ENCODE results near the gene SIRT7. TPM values are rescaled to one million over a fixed set of nuclear protein-coding genes. Genes with fewer than 3 reads are reported as not detected.

The SIRT7 gene
- polyA plus RNA-seq, 1 of the 3 experiments (the other 2 are of a cell fraction), result 32.6 TPM

DNA sequence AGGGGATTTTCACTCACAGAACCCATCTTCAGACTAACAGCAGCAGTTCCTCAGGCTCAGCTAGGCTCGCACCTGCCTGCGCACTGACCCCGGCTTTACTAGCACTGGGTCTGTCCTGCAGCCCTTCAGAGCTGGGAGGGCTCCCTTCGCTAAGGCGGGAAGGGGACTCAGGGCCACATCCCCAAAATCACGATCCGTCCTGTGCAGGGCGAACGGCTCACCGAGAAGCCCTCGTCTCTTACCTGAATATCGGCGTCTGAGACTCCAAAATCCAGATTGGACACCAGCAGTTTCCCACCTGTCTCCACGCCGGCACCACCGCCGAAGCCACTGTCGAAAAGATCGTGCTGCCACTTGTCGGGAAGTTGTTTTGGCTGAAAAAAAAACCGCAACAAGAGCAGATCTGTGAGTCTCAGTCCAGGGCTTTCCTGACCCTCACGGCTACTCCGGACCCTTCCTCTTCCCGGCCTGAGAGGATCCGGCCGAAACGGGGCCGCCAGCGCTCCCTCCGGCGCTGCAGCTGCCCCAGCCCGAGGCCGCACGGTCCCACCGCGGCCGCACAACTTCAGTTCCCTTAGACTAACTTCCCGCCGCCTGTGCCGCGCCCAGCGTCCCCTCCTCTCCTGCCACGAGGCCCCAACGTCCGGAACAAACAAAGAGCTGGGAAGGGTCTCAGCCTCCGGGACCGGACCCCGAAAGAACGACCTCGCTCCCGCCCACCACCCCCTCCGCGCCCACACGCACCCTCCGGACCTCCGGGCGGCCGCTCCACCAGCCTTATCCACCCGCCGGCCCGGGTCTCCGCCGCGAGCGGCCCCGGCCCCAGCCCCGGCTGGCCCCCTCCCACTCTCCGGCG, 27.3 kb downstream of the SIRT7 start:
- Histone ChIP-seq H3K4me2 (peak overlapping the region; percentile 94), H3K27ac (ENCODE audit: low read depth in 2 of 2, low read length in 1 of 2) (peak overlapping the region; percentile 51 to 67), H3K9ac (peak overlapping the region; percentile 93), H3K4me3 (ENCODE audit: low read depth in 2 of 2, low read length in 1 of 2) (peak overlapping the region; percentile 72 to 98), H3K9me2 (no peaks in the 10 kb centered on the region), H3K4me1 (ENCODE audit: control insufficient read depth in 1 of 2, insufficient read depth in 2 of 2, low read depth in 1 of 2, low read length in 1 of 2) (peaks cover 12 to 19% of the 10 kb centered on the region in 2 experiments), H3K9me3 (no peaks in the 10 kb centered on the region), H2AFZ (ENCODE audit: low read depth) (no peak overlapping the region), H3F3A (replicated peaks; ENCODE audit: insufficient read depth) (peaks cover 22% of the 10 kb centered on the region), H3K27me3 (ENCODE audit: insufficient read depth) (no peaks in the 10 kb centered on the region), H3K36me3 (replicated peaks in 1 of 2; ENCODE audit: control insufficient read depth in 1 of 2, insufficient read depth in 2 of 2, low read length in 1 of 2) (peaks cover 46 to 48% of the 10 kb centered on the region in 2 experiments), H4K20me1 (ENCODE audit: insufficient read depth) (peaks cover 14% of the 10 kb centered on the region; the same call in 1 of the 2 replicates), H3K79me2 (ENCODE audit: insufficient read depth) (peaks cover 91% of the 10 kb centered on the region)
- peak; percentile 76 for DNase-seq
- WGBS (ENCODE audit: low lambda C conversion rate), result 4% methylated on average over 62 of the region's 69 CpGs
- TF ChIP-seq MEF2A (IDR thresholded peaks at IDR 0.05; ENCODE audit: borderline replicate concordance, low read depth), result no peak
- TF ChIP-seq, protein P1, sequence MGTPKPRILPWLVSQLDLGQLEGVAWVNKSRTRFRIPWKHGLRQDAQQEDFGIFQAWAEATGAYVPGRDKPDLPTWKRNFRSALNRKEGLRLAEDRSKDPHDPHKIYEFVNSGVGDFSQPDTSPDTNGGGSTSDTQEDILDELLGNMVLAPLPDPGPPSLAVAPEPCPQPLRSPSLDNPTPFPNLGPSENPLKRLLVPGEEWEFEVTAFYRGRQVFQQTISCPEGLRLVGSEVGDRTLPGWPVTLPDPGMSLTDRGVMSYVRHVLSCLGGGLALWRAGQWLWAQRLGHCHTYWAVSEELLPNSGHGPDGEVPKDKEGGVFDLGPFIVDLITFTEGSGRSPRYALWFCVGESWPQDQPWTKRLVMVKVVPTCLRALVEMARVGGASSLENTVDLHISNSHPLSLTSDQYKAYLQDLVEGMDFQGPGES (IDR thresholded peaks at IDR 0.05; ENCODE audit: low read depth, low read length), result no peak
- TF ChIP-seq, protein P2, sequence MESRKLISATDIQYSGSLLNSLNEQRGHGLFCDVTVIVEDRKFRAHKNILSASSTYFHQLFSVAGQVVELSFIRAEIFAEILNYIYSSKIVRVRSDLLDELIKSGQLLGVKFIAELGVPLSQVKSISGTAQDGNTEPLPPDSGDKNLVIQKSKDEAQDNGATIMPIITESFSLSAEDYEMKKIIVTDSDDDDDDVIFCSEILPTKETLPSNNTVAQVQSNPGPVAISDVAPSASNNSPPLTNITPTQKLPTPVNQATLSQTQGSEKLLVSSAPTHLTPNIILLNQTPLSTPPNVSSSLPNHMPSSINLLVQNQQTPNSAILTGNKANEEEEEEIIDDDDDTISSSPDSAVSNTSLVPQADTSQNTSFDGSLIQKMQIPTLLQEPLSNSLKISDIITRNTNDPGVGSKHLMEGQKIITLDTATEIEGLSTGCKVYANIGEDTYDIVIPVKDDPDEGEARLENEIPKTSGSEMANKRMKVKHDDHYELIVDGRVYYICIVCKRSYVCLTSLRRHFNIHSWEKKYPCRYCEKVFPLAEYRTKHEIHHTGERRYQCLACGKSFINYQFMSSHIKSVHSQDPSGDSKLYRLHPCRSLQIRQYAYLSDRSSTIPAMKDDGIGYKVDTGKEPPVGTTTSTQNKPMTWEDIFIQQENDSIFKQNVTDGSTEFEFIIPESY (IDR thresholded peaks at IDR 0.05; ENCODE audit: borderline replicate concordance, low read depth), result no peak
- TF ChIP-seq EP300 (IDR thresholded peaks at IDR 0.05; ENCODE audit: borderline replicate concordance in 1 of 2, low read depth in 1 of 2, low read length in 1 of 2), result no peak
- no peak for TF ChIP-seq GATA2 (CRISPR knock-in tag; IDR thresholded peaks at IDR 0.05)
- no peak for TF ChIP-seq POLR2AphosphoS5 (IDR thresholded peaks at IDR 0.05; ENCODE audit: low read depth, low read length)
- no peak for TF ChIP-seq SMC3 (IDR thresholded peaks at IDR 0.05; ENCODE audit: low read depth, low read length)
- ChIA-PET CTCF (interaction anchor here (1.0 to 5.3 kb wide), 5 partner anchors 21 to 156 kb away, joined by 3 to 30 read pairs (median 5); partner anchors contain the start of gene ARHGDIA), POLR2A (interaction anchor here (0.5 to 1.0 kb wide), 2 partner anchors 160 to 224 kb away, joined by 3 to 6 read pairs; partner anchors contain the start of genes CCDC137 and OXLD1)

DNA sequence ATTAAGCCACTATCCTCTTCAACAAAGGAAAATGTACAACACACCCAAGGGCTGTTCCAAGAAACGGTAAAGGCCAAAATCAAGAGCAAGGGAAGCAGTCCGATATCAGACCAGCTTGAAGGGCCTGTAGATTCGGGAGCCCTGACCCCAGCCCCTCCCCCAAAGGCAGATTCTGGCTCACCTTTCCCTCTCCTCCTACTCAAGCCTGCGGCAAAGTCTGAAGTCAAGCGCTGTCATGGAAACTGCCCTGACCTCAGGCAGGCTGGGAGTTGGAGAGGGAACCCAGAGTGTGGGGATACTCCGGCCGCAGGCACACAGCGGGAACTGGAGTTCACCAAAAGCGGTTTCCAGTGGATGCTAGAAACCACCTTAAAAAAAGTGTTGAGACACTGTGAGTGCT, 28.4 kb downstream of the SIRT7 start:
- TF ChIP-seq TCF12 (IDR thresholded peaks at IDR 0.05) (no peak), FOXM1 (IDR thresholded peaks at IDR 0.05; ENCODE audit: low read depth) (no peak), GATA2 (CRISPR knock-in tag; IDR thresholded peaks at IDR 0.05) (no peak), FOSL2 (IDR thresholded peaks at IDR 0.05; ENCODE audit: borderline replicate concordance, low read depth) (no peak), TAF1 (IDR thresholded peaks at IDR 0.05; ENCODE audit: borderline replicate concordance, low read depth, low read length) (no peak)
- TF ChIP-seq, protein P3, sequence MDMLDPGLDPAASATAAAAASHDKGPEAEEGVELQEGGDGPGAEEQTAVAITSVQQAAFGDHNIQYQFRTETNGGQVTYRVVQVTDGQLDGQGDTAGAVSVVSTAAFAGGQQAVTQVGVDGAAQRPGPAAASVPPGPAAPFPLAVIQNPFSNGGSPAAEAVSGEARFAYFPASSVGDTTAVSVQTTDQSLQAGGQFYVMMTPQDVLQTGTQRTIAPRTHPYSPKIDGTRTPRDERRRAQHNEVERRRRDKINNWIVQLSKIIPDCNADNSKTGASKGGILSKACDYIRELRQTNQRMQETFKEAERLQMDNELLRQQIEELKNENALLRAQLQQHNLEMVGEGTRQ (IDR thresholded peaks at IDR 0.05; ENCODE audit: borderline replicate concordance, low read depth, low read length), result no peak
- H3K9me2 ChIP-seq, result no peaks in the 10 kb centered on the region
- DNase-seq, result no peak
- peak overlapping the region in 1 of 2 experiments; percentile 17; a peak in 1 of 4 replicates for H3K27ac ChIP-seq (ENCODE audit: low read depth in 2 of 2, low read length in 1 of 2)
- peaks cover 23% of the 10 kb centered on the region; the same call in 1 of the 2 replicates for H4K20me1 ChIP-seq (ENCODE audit: insufficient read depth)
- peak overlapping the region; percentile 94 for H3K4me2 ChIP-seq
- H3K9me3 ChIP-seq, result no peaks in the 10 kb centered on the region
- H2AFZ ChIP-seq (ENCODE audit: low read depth), result no peak overlapping the region
- H3K9ac ChIP-seq, result peak overlapping the region; percentile 93; the same call in 1 of the 2 replicates
- CTCF ChIA-PET, result interaction anchor here (0.8 to 2.3 kb wide), 3 partner anchors 17 to 154 kb away, joined by 3 to 7 read pairs (median 5); no protein-coding TSS in a partner anchor
- 82% methylated on average over 9 of the region's 9 CpGs for WGBS (ENCODE audit: low lambda C conversion rate)
- H3K4me1 ChIP-seq (ENCODE audit: control insufficient read depth in 1 of 2, insufficient read depth in 2 of 2, low read depth in 1 of 2, low read length in 1 of 2), result peaks cover 12 to 19% of the 10 kb centered on the region in 2 experiments
- peak overlapping the region in 1 of 2 experiments; percentile 98; a peak in 2 of 4 replicates for H3K4me3 ChIP-seq (ENCODE audit: low read depth in 2 of 2, low read length in 1 of 2)
- POLR2A ChIA-PET, result no interaction called here
- no peaks in the 10 kb centered on the region for H3K27me3 ChIP-seq (ENCODE audit: insufficient read depth)
- H3K36me3 ChIP-seq (replicated peaks in 1 of 2; ENCODE audit: control insufficient read depth in 1 of 2, insufficient read depth in 2 of 2, low read length in 1 of 2), result peaks cover 46 to 56% of the 10 kb centered on the region in 2 experiments
- peaks cover 27% of the 10 kb centered on the region for H3F3A ChIP-seq (replicated peaks; ENCODE audit: insufficient read depth)
- peaks cover 92% of the 10 kb centered on the region for H3K79me2 ChIP-seq (ENCODE audit: insufficient read depth)
